Ovary (tissue), 9 donors: ENCODE measurements around the gene ZNF354C. TPM values are rescaled to one million over a fixed set of nuclear protein-coding genes. Genes with fewer than 3 reads are reported as not detected.

ENCODE experiments used
- DNase-seq, 5 donors: peaks; one replicate each; pipeline ENCODE4 v3.0.0-alpha.2; 2019 to 2020
- H3K27ac ChIP-seq, 2 donors: fragments of 200-600 bp; one replicate each; pipeline versions ENCODE4 v1.5.1 to v1.8.0; 2019 to 2022
- H3K27me3 ChIP-seq: fragments of 200-600 bp; one replicate; pipeline ENCODE4 v1.8.0; 2022
- H3K36me3 ChIP-seq: fragments of 200-600 bp; sonication (generic); one replicate; pipeline ENCODE4 v1.5.1; 2019
- H3K4me1 ChIP-seq: one replicate; pipeline ENCODE4 v1.8.1; 2013; ENCODE audit warnings: mild to moderate bottlenecking, moderate library complexity; ENCODE audit not compliant: insufficient read depth
- H3K4me3 ChIP-seq: fragments of 200-600 bp; sonication (generic); one replicate; pipeline ENCODE4 v1.5.1; 2017
- H3K9me3 ChIP-seq, 2 donors: fragments of 200-600 bp in 1 of 2; sonication (generic) in 1 of 2; one replicate each; pipeline versions ENCODE4 v1.5.1 to v1.8.1; 2013 to 2019; ENCODE audit warnings: mild to moderate bottlenecking in 1 of 2, moderate library complexity in 1 of 2
- CTCF ChIP-seq, 3 donors: fragments of 450-650 bp in 2 of 3; fragments of 200-600 bp in 1 of 3; IDR thresholded peaks; one replicate each; pipeline versions ENCODE4 v1.5.1 to v1.8.0; 2016 to 2022; ENCODE audit warnings: antibody characterized with exemption in 3 of 3, mild to moderate bottlenecking in 1 of 3
- EP300 ChIP-seq: sonication (generic); formaldehyde crosslinking; IDR thresholded peaks from one replicate; pipeline ENCODE4 v1.6.1; 2017; ENCODE audit warnings: antibody characterized with exemption
- POLR2A ChIP-seq: fragments of 450-650 bp; IDR thresholded peaks from one replicate; pipeline ENCODE4 v1.6.1; 2017; ENCODE audit warnings: antibody characterized with exemption, mild to moderate bottlenecking, moderate library complexity
- WGBS, 3 donors: extraction: QIAGEN DNeasy Blood & Tissue Kit in 1 of 3; methylation state at CpG; one replicate each; pipeline versions ENCODE4 v1.1.5 to v1.1.7; 2013 to 2017; 5-methylcytosine and 5-hydroxymethylcytosine counted together
- intact Hi-C, 4 donors: fragments of 100-400 bp; cut with DNase I; formaldehyde crosslinking; loops; one replicate each; pipeline versions ENCODE4 v1.11.0 to v1.15.1; 2022 to 2023
- polyA plus RNA-seq, 2 donors: library from polyadenylated mRNA; stranded (reverse); fragments of 200-250 nt in 1 of 2; fragments of 350-450 nt in 1 of 2; fragmentation: Illumina TruSeq in 1 of 2; extraction: RNeasy Lipid Tissue Mini Kit (QIAGEN cat#74804) in 1 of 2; gene quantifications; one replicate each; pipeline ENCODE4 v1.2.3, GENCODE V29; 2013 to 2014
- total RNA-seq, 7 donors: library from RNA; depleted of rRNA in 2 of 7; stranded (reverse); fragments of >200 nt in 2 of 7; fragmentation: NEBNext Ultra II Directional in 3 of 7; extraction: Animal tissue kit (Norgen Biotek cat#: 25700) in 3 of 7; gene quantifications; one replicate each; pipeline versions ENCODE4 v1.1.0 to v1.2.4, GENCODE V29; 2016 to 2023
- donor health status: DM: no; HTN: no; CAD: no; lungs with moderate emphysema.
- donor health status: DM: no; HTN: no; CAD: no.
- donor health status: Bipolar disorder and iron deficiency.
- donor health status: DM: yes; HTN: yes; CAD: no.
- donor health status: DM: no; HTN: no; CAD: no.
- donor health status: DM: yes; HTN: yes; CAD: no.

ZNF354C gene
- total and polyA plus RNA-seq, 9 donors: 4.1 to 11.8 (median 9.4) TPM

DNA sequence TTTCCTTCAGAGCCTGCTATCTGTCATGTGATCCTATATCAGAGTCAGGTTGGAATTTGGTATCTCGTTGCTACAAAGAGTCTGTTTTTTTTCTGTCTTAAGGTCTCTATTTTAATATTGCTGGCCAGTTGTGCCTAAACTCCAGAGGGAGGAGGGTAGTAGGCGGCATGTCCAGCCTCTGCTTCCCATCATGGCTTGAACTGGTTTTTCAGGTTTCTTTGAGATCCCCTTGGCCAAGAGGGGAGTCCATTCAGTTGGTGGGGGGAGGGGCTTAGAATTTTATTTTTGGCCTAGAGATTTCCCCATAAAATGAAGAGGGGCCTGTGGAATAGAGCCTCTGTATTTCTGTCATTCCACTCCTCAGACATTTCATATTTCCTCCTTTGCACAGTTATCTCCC is 15.4 kb upstream of the ZNF354C start:
- intact Hi-C loops: no loop called here
- Histone ChIP-seq H3K27ac (no peak overlapping the region), H3K4me1 (no peaks in the 10 kb centered on the region), H3K36me3 (no peaks in the 10 kb centered on the region), H3K27me3 (no peaks in the 10 kb centered on the region), H3K4me3 (no peak overlapping the region), H3K9me3 (no peaks in the 10 kb centered on the region)
- TF ChIP-seq CTCF (IDR thresholded peaks at IDR 0.05) (no peak), POLR2A (no peak), EP300 (no peak)
- no peak for DNase-seq
- WGBS, 3 donors: 67 to 81% (median 80%) methylated on average over 2 of the region's 2 CpGs

DNA sequence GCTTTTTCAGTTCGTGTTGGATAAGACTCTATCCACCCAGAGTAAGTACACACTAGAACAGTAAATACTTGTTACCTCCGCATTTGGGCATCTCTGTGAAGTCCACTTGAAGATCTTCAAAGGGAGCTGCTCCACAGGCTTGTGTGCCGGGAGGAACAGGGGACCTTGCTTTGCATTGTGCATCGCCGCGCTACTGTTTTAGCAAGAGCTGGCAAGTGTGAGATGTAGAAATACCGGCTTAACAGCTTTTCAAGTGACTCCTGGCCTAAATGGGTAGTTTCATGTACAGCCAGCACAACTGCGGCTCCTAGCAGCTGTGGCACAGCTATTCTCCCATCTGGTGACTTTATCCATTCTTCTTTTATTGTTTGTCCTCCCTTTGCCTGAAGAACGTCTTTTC is 8.4 kb upstream of the ZNF354C start:
- DNase-seq: no peak
- no peaks in the 10 kb centered on the region for H3K9me3 ChIP-seq
- H3K4me3 ChIP-seq: no peak overlapping the region
- H3K36me3 ChIP-seq: no peaks in the 10 kb centered on the region
- no peak for TF ChIP-seq EP300
- TF ChIP-seq CTCF (IDR thresholded peaks at IDR 0.05): no peak
- TF ChIP-seq POLR2A: no peak
- H3K27me3 ChIP-seq: no peaks in the 10 kb centered on the region
- 83 to 91% (median 89%) methylated on average over 9 of the region's 9 CpGs for WGBS, 3 donors
- H3K27ac ChIP-seq: no peak overlapping the region
- no peaks in the 10 kb centered on the region for H3K4me1 ChIP-seq
- intact Hi-C loops: no loop called here

- WGBS, 3 donors: 81 to 83% (median 83%) methylated on average over 15 of the region's 15 CpGs
- no peak for DNase-seq
- Histone ChIP-seq H3K4me3 (no peak overlapping the region), H3K27ac (no peak overlapping the region), H3K27me3 (no peaks in the 10 kb centered on the region), H3K4me1 (no peaks in the 10 kb centered on the region), H3K9me3 (no peaks in the 10 kb centered on the region), H3K36me3 (no peaks in the 10 kb centered on the region)
- intact Hi-C loops: no loop called here
- TF ChIP-seq CTCF (IDR thresholded peaks at IDR 0.05) (no peak), POLR2A (no peak), EP300 (no peak)
Observed at GRCh38 chr5:179054036-179054785, 6.0 kb upstream of the ZNF354C start.

DNA sequence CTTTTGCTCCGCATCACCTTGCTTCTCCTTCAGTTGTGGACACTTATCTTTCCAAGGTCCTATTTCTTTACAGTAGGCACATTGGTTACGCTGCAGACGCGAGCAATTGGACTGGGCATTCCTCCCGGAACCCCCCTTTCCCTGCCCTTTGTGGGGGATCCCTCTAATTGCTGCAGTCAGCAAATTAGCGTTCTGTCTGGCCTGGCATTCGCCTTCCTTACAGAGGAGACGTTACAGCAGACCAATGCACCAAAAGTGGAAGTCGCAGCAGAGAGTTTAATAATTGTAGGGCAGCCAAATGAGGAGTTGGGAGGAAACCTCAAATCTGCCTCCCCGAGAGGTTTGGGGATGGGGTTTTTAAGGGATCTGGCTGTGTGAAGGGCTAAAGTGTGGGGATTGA is 5.3 kb upstream of the ZNF354C start:
- no peaks in the 10 kb centered on the region for H3K36me3 ChIP-seq
- H3K4me1 ChIP-seq: no peaks in the 10 kb centered on the region
- no peak overlapping the region for H3K27ac ChIP-seq
- intact Hi-C loops: no loop called here
- no peak for DNase-seq
- no peaks in the 10 kb centered on the region for H3K9me3 ChIP-seq
- no peak overlapping the region for H3K4me3 ChIP-seq
- no peaks in the 10 kb centered on the region for H3K27me3 ChIP-seq
- WGBS, 3 donors: 85 to 87% (median 85%) methylated on average over 10 of the region's 10 CpGs
- no peak for TF ChIP-seq POLR2A
- no peak for TF ChIP-seq EP300
- TF ChIP-seq CTCF (IDR thresholded peaks at IDR 0.05): no peak
